ENCODE measurements around the gene IL19.
"Not testable (repeated sequence)": the region's sequence is repeated elsewhere in the genome, so short reads cannot be mapped to it uniquely, and the experiment has no call there.

IL19 gene

GRCh38 chr1:206776229-206776628 lies 5.7 kb downstream of the IL19 start:
- no peak for DNase-seq (ENCODE audit: low read depth in 2 of 2)

- DNase-seq (ENCODE audit: low read depth in 2 of 2), result no peak
These were observed 7.5 kb downstream of the IL19 start for GRCh38 chr1:206778031-206778430.

GRCh38 chr1:206778911-206779310 lies 8.3 kb downstream of the IL19 start:
- not testable (repeated sequence) for DNase-seq (ENCODE audit: low read depth in 2 of 2)

GRCh38 chr1:206779638-206780037 lies 9.1 kb downstream of the IL19 start:
- no peak for DNase-seq (ENCODE audit: low read depth in 2 of 2)

GRCh38 chr1:206782448-206782847 lies 11.9 kb downstream of the IL19 start:
- no peak for DNase-seq (ENCODE audit: low read depth in 2 of 2)

GRCh38 chr1:206783506-206783905 lies 12.9 kb downstream of the IL19 start:
- DNase-seq (ENCODE audit: low read depth in 2 of 2), result no peak

- no peak for DNase-seq (ENCODE audit: low read depth in 2 of 2)
These were observed 13.9 kb downstream of the IL19 start for GRCh38 chr1:206784471-206784903.

GRCh38 chr1:206785182-206785765 lies 14.7 kb downstream of the IL19 start:
- DNase-seq (ENCODE audit: low read depth in 2 of 2), result no peak

- no peak for DNase-seq (ENCODE audit: low read depth in 2 of 2)
These were observed 15.8 kb downstream of the IL19 start for GRCh38 chr1:206786212-206786886.

GRCh38 chr1:206787891-206788290 lies 17.3 kb downstream of the IL19 start:
- no peak for DNase-seq (ENCODE audit: low read depth in 2 of 2)

GRCh38 chr1:206788487-206789050 lies 18.0 kb downstream of the IL19 start:
- DNase-seq (ENCODE audit: low read depth in 2 of 2), result no peak

GRCh38 chr1:206790502-206791250 lies 20.1 kb downstream of the IL19 start:
- no peak for DNase-seq (ENCODE audit: low read depth in 2 of 2)

- no peak for DNase-seq (ENCODE audit: low read depth in 2 of 2)
These were observed 22.5 kb downstream of the IL19 start for GRCh38 chr1:206792939-206793607.

GRCh38 chr1:206793620-206794019 lies 23.0 kb downstream of the IL19 start:
- no peak for DNase-seq (ENCODE audit: low read depth in 2 of 2)

- DNase-seq (ENCODE audit: low read depth in 2 of 2), result no peak
These were observed 23.8 kb downstream of the IL19 start for GRCh38 chr1:206794294-206794908.

GRCh38 chr1:206796116-206796515 lies 25.5 kb downstream of the IL19 start:
- DNase-seq (ENCODE audit: low read depth in 2 of 2), result no peak

- no peak for DNase-seq (ENCODE audit: low read depth in 2 of 2)
These were observed 26.4 kb downstream of the IL19 start for GRCh38 chr1:206796981-206797402.

- no peak for DNase-seq (ENCODE audit: low read depth in 2 of 2)
These were observed 27.2 kb downstream of the IL19 start for GRCh38 chr1:206797534-206798383.

GRCh38 chr1:206798384-206798996 lies 27.9 kb downstream of the IL19 start:
- no peak for DNase-seq (ENCODE audit: low read depth in 2 of 2)

GRCh38 chr1:206799311-206799710 lies 28.7 kb downstream of the IL19 start:
- DNase-seq (ENCODE audit: low read depth in 2 of 2), result no peak
